GM19328 (cell line): Measurements from ENCODE around the gene MYO3A.

ENCODE experiments used
- ATAC-seq: cut with Tn5 transposase; IDR thresholded peaks from one replicate; pipeline ENCODE4 v1.9.1; 2021; ENCODE audit warnings: mild to moderate bottlenecking, moderate library complexity; ENCODE audit not compliant: unreplicated experiment

Gene MYO3A

GRCh38 chr10:26213157-26213800 is 279.2 kb downstream of the MYO3A start:
- no peak for ATAC-seq

- no peak for ATAC-seq
Measured at GRCh38 chr10:26214004-26214403, 280.0 kb downstream of the MYO3A start.

- ATAC-seq = no peak
Measured at GRCh38 chr10:26214551-26215395, 280.7 kb downstream of the MYO3A start.

DNA sequence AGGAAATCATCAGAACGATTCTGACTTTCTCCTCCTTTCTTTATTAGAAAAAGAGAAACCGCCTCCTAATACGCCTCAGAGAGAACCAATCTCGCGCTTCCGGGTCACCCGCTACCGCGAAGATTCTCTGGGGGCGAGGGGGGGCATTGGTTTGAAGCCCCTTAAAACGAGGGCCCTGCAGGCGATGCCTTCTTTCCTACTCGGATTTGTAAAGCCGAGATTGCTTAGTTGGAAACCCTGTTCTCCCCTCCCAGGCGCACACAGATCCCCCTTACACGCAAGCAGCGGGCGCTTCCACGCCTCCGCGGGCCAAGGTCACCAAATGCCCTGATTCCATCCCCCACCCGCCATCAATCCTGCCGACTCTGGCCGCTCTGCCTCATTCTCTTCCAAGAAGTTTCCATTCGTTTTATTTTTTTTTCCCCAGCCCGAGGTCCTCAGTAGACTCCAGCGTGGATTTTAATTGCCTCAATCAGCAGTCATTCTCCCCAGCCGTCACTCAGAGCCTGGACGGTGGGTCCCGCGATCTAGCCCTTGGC is 281.4 kb downstream of the MYO3A start:
- ATAC-seq = no peak

GRCh38 chr10:26215935-26216584 is 282.0 kb downstream of the MYO3A start:
- no peak for ATAC-seq

DNA sequence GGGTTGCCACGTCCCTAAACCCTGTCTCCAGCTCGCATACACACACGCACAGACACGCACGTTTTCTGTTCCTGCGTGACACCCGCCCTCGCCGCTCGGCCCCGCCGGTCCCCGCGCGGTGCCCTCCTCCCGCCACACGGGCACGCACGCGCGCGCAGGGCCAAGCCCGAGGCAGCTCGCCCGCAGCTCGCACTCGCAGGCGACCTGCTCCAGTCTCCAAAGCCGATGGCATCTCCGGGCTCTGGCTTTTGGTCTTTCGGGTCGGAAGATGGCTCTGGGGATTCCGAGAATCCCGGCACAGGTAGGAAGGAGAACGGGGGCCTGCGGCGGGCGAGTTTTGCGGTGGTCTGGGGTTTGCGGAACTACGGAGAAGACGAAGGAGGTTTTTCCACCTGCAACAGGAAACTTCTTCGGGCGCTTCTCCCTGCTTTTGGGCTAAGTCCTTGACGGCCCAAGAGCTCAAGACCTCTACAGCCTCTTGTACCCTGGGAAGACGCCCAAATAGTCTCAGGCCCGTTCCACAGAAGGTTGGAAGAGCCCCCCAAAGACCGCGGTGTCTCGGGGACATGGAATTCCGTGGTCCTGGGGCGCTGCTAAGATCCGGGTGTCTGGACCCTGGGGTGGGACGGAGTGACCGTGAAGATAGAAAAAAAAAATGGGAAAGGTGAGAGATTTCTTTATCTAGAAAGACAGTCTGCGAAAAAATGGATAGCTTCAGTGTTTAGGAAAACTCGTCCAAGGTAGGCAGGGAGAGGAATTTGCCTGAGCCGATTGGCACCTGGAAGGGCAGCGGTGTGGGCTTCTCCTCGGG is 282.8 kb downstream of the MYO3A start, which contains the start of gene GAD2:
TSS of gene GAD2 (plus strand) at position 190 of the 811 bp plus-strand sequence. CDS start at position 226, 36 bp downstream.
- ATAC-seq = no peak

DNA sequence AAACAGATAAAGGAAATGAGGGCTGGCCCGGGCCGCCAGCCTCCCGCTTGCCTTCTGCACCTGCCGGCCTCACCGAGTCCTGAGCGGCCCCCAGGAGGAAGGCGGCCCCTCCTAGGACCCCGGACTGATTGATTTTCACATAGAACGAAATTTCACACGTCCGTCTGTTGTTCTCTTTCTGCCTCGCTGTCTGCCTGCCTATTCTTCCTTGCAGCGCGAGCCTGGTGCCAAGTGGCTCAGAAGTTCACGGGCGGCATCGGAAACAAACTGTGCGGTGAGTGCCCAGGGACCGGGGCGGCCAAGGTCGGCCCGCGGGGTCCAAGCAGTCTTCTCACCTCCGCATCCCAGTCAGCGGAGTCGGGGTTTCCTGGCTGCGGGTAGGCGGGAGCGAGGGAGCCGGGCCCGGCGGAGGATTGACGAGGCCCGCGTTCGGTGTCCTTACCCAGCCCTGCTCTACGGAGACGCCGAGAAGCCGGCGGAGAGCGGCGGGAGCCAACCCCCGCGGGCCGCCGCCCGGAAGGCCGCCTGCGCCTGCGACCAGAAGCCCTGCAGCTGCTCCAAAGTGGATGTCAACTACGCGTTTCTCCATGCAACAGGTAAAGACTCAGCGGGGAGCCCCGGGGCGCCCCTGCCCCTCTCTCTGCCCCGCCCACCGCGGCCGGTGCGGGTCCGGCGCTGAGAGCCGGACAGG is 283.5 kb downstream of the MYO3A start:
- ATAC-seq = no peak

DNA sequence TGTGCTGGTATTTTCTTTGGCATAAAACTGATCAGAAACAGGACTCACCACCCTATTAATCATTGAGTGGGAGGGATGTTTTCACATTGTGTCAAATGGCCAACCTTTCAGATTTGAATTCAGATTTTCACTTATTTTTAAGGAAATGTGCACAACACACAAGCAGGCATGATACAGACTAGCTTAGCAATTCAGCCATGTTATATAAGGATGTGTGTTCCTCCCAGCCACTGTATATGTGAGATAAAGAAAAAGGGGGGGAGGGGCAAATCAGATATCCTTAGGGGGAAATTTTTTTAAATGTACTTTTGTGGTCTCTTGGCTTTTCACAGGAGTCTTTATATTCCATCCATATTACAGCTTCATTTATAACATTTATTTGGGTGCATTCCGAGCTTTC is 285.6 kb downstream of the MYO3A start:
- no peak for ATAC-seq

DNA sequence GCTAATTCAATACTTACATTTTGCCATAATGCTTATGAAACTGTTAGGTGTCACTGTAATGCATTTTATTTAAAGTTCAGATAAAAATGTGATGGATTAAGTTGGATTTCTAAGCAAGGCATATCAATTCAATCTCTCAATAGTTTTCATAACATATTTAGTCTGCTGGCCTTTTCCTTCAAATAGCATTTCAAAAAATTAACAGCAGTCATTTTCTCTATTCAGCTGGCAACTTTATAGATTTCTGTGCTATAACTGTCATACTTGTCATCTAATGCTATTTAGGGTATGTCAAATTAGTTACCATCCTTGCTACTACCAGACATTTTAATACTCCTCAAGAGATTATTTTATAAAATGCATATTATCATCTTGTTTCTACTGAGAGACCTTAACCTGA is 286.9 kb downstream of the MYO3A start:
- ATAC-seq = no peak

DNA sequence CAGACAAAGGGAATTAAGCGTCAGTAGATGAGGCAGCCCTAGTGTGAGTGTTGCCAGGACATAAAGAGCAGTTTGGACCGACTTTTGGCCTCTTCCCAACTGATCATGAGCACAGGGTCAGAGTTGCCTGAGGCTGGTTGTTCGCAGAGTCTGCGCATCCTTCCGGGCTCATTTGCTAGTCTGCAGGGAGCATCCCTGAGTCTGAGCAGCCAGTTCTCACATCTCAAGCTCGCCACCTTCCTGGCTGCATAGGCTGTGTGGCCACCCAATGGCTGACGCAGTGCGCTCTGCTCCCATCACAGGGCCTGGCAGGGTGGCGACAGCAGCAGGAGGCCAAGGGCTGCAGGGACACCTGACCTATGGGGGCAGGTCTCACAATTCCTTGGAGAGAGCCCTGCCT is 287.5 kb downstream of the MYO3A start:
- no peak for ATAC-seq

- ATAC-seq = no peak
Measured at GRCh38 chr10:26222563-26222962, 288.5 kb downstream of the MYO3A start.

DNA sequence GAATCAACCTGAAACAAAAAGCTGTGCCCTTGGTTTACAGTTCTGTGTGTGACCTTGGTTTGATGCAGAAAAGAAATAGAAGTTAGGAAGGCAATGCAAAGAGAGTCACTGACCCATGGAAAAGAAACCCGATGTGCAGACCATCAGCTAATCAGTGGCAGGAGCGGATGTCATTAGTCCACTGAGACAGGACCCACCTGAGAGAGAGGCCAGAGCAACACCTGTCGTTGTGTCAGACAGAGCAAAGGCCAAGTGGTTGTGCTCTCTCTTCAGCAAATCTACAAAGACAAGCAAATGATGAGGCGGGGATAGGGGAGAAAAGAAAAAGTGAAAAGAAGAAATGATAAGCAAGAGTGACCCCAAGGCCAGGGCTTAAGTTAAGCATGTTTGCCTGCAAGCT is 291.3 kb downstream of the MYO3A start:
- ATAC-seq = no peak

DNA sequence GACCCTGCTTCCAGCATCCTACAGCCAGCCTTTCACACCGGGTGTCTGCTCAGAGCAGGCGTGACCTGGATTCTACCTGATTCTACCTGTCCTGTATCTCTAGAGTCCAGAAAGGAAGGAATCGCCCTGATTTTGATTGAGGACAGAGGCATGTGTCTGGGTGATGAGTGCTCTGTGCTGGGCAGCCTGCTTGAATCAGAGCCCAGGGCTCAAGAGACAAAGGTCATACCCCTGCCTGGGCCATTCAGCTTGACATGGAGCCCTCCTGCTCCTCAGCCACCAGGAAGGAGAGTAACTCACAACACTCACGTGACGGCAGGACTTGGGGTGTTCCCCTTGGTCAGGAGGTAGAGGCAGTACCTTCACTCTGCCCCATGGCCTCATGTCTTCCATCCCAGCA is 293.8 kb downstream of the MYO3A start:
- no peak for ATAC-seq

DNA sequence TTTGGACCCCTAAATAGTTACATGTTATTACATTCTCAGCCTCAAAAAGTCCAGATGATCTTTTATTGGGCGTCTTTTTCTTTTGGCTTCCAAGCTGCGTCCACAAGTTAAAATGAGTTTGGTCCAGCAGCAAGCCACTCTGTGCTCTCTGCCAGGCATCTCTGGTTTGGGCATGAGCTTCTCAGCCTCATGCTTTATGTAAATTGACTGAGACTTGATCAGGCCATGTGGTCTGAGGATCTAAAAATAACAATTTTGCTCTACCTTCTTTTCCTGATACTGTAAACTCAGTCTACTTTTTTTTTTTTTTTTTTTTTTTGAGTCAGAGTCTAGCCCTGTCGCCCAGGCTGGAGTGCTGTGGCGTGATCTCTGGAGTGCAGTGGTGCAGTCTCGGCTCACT is 298.1 kb downstream of the MYO3A start:
- ATAC-seq = no peak

GRCh38 chr10:26235761-26236160 is 301.7 kb downstream of the MYO3A start:
- ATAC-seq = no peak

DNA sequence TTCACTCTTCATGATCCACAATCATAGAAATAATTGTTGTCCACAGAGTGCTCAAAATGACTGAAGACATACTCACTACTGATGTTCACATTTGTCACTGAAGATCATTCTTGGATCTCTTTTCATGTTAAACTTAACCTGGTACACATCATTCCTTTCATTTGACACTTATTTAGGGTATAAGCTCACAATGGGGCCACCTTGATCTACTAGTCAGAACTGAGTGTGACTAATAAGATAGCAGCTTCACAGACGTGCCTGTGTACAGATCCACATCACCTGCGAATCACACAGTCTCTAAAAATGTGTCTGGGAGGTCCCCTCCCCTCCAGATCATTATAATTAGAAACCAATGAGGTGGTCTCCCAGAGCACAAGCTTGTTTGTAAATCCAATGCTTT is 304.3 kb downstream of the MYO3A start:
- no peak for ATAC-seq

DNA sequence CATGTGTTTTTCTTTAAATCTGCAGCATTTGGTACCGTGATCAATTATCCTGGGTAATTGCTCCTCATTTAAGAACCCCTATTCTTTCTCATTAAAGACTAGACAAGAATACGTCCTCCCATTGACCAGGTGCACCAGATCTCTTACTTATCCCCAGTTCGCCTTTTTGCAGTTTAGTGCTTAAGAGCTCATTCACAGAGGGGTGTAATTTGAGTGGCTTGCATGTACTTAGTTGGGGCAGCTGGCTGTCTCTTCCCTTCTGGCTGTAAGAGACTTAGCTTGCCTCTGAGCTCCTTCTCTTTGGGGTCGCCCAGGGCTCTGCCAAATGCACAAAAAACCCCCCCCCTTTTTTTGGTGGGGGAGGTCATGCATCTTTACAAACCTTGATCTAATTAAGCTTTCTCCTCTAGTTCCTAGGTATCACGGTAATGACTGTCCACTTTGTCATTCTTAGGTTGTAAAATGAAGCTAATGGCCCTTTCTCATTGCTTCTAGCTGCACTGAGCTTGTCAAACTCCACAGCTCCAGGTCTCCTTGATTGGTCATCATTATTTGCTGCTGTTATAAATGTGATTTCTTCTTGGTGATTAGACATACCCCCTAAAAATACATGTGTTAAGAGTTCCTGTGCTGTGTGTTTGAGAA is 308.8 kb downstream of the MYO3A start:
- ATAC-seq = no peak

- no peak for ATAC-seq
Measured at GRCh38 chr10:26243351-26243720, 309.3 kb downstream of the MYO3A start.

GRCh38 chr10:26249681-26250080 is 315.7 kb downstream of the MYO3A start:
- no peak for ATAC-seq

DNA sequence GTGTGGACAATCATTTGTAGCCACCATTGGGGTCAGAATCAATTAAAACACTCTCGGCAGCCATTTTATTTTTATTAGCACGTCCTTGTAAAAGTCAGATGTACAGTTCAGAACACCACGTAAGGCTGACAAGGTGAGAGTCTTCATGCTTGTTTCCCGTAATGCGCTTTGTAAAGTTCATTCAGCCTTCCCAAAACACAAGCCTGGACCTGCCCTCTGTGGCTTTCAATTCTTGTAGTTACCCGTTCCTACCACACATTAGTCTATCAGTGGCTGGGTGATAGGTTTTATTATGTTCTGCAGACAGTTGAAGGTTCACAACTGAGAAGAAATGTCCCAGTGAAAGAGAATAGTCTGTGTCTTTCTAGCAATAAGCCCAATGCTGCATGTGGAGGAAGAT is 317.9 kb downstream of the MYO3A start:
- no peak for ATAC-seq
